Transverse colon (tissue), 4 donors: ENCODE measurements around the gene WBP1. TPM values are rescaled to one million over a fixed set of nuclear protein-coding genes. Genes with fewer than 3 reads are reported as not detected.

Experiments used
- DNase-seq: peaks from one replicate; pipeline ENCODE4 v3.0.0-alpha.2; 2019
- H3K27ac ChIP-seq, 4 donors: fragments of 200-600 bp; sonication (generic); 2 replicates each; pipeline ENCODE4 v1.5.1; 2016 to 2018; ENCODE audit warnings: inconsistent platforms in 4 of 4
- H3K27me3 ChIP-seq: fragments of 200-600 bp; sonication (generic); 2 replicates; pipeline ENCODE4 v1.5.1; 2017; ENCODE audit warnings: inconsistent platforms
- H3K36me3 ChIP-seq, 4 donors: fragments of 200-600 bp; sonication (generic); 2 replicates each; pipeline ENCODE4 v1.5.1; 2017 to 2019; ENCODE audit warnings: inconsistent platforms in 4 of 4
- H3K4me1 ChIP-seq, 4 donors: fragments of 200-600 bp; sonication (generic); 2 replicates each; pipeline ENCODE4 v1.5.1; 2017 to 2020; ENCODE audit warnings: inconsistent platforms in 4 of 4
- H3K4me3 ChIP-seq, 4 donors: fragments of 200-600 bp; sonication (generic); 1 replicate in 1 of 4; 2 replicates in 3 of 4; pipeline versions ENCODE4 v1.5.1 to v1.6.1; 2017 to 2019; ENCODE audit warnings: inconsistent platforms in 4 of 4
- H3K9me3 ChIP-seq, 2 donors: fragments of 200-600 bp; sonication (generic); 2 replicates each; pipeline ENCODE4 v1.5.1; 2017 to 2019; ENCODE audit warnings: inconsistent platforms in 2 of 2
- EP300 ChIP-seq: sonication (generic); formaldehyde crosslinking; IDR thresholded peaks from one replicate; pipeline ENCODE4 v1.6.1; 2017; ENCODE audit warnings: antibody characterized with exemption, low read depth
- POLR2A ChIP-seq: fragments of 450-650 bp; IDR thresholded peaks from one replicate; pipeline ENCODE4 v1.6.1; 2016; ENCODE audit warnings: antibody characterized with exemption, mild to moderate bottlenecking, moderate library complexity
- POLR2AphosphoS5 ChIP-seq, 3 donors: sonication (generic); formaldehyde crosslinking; IDR thresholded peaks; one replicate each; pipeline ENCODE4 v1.6.1; 2016; ENCODE audit warnings: antibody characterized with exemption in 3 of 3
- WGBS, 2 donors: methylation state at CpG; one replicate each; pipeline ENCODE4 v1.1.5; 2018; ENCODE audit warnings: low coverage in 1 of 2; 5-methylcytosine and 5-hydroxymethylcytosine counted together
- in situ Hi-C, 4 donors: fragments of 200-750 bp; cut with MboI; loops; one replicate each; pipeline versions ENCODE4 v1.15.0 to v1.15.1; 2017; ENCODE audit warnings: low sequenced_read_pairs in 3 of 4, low pct_ligation_motif_present in 1 of 4, low pct_unique_long_range_greater_than_20kb in 1 of 4
- intact Hi-C: fragments of 100-400 bp; cut with DNase I; formaldehyde crosslinking; loops from one replicate; pipeline ENCODE4 v1.15.1; 2023; ENCODE audit warnings: low total_unique reads
- total RNA-seq, 4 donors: library from RNA; depleted of rRNA; stranded (reverse); fragments of >200 nt; gene quantifications; one replicate each; pipeline ENCODE4 v1.1.0, GENCODE V29; 2016
- TF ChIP-seq, protein P1 (sequence below), 5 experiments: fragments of 200-600 bp in 3 of 5; fragments of 450-650 bp in 2 of 5; sonication (generic) in 3 of 5; IDR thresholded peaks; 1 replicate in 2 of 5; 2 replicates in 3 of 5; pipeline ENCODE4 v1.5.1; 2016 to 2017; ENCODE audit warnings: antibody characterized with exemption in 5 of 5, inconsistent platforms in 3 of 5, mild to moderate bottlenecking in 2 of 5, moderate library complexity in 1 of 5

Gene WBP1
- total RNA-seq, 4 donors from 2014 or later: 59.5 to 101 (median 62.7) TPM

- intact Hi-C loops: no loop called here
- no peak for TF ChIP-seq POLR2AphosphoS5 (IDR thresholded peaks at IDR 0.05)
- no peak for TF ChIP-seq POLR2A
- no peak for TF ChIP-seq EP300
- TF ChIP-seq, protein P1, sequence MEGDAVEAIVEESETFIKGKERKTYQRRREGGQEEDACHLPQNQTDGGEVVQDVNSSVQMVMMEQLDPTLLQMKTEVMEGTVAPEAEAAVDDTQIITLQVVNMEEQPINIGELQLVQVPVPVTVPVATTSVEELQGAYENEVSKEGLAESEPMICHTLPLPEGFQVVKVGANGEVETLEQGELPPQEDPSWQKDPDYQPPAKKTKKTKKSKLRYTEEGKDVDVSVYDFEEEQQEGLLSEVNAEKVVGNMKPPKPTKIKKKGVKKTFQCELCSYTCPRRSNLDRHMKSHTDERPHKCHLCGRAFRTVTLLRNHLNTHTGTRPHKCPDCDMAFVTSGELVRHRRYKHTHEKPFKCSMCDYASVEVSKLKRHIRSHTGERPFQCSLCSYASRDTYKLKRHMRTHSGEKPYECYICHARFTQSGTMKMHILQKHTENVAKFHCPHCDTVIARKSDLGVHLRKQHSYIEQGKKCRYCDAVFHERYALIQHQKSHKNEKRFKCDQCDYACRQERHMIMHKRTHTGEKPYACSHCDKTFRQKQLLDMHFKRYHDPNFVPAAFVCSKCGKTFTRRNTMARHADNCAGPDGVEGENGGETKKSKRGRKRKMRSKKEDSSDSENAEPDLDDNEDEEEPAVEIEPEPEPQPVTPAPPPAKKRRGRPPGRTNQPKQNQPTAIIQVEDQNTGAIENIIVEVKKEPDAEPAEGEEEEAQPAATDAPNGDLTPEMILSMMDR (IDR thresholded peaks at IDR 0.05): no peak
- Histone ChIP-seq H3K27me3 (peaks cover 9% of the 10 kb centered on the region), H3K36me3 (no peaks in the 10 kb centered on the region), H3K4me3 (no peak overlapping the region), H3K4me1 (peaks cover 4 to 33% (median 8%) of the 10 kb centered on the region in 4 donors), H3K9me3 (no peaks in the 10 kb centered on the region), H3K27ac (no peak overlapping the region)
- no peak for DNase-seq
- 33 to 46% methylated on average over 4 to 5 of the region's 5 CpGs for WGBS, 2 donors
- in situ Hi-C loops: no loop called here
Observed at GRCh38 chr2:74444498-74445318, 13.5 kb upstream of the WBP1 start.

DNA sequence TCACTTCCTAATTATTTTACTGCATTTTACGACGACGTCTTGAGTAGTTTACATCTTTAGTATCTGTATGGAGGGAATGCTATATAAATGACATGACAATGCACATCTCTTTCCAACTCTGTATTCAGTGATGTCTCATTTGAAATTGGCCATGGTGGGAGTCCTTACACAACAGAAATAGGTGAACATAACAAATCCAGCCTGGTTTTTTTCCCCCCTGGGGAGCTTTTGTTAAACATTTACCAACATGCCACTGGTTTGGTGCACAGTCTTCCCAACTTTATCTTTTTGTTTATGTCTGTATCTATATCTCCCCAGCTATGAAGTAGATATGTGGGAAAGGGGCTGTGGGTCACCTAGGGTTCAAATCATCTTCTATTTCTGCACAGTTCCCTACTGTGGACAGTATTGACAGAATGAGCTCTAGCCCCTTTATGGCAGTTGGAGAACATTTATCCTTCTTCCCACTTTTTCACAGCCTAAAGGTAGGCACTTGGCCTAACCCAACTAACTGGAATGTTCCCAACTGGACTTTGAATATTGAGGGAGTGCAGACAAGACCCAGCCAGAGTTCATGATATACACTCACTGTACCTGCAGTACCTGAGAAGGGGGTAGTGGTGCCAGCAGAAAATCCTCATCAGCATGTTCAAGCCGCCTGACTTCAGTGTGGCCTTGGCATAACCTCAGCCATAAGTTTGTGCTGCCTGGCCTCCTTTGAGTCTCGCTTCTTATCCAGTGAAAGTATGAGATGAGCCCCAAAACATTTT lies 10.8 kb upstream of the WBP1 start:
- TF ChIP-seq EP300: no peak
- no peak for TF ChIP-seq POLR2A
- TF ChIP-seq, protein P1 (IDR thresholded peaks at IDR 0.05): no peak
- TF ChIP-seq POLR2AphosphoS5 (IDR thresholded peaks at IDR 0.05): no peak
- no peaks in the 10 kb centered on the region for H3K36me3 ChIP-seq
- WGBS, 2 donors: 59 to 74% methylated on average over 5 of the region's 5 CpGs
- H3K4me1 ChIP-seq: peaks cover 0 to 12% (median 2%) of the 10 kb centered on the region in 4 donors
- H3K4me3 ChIP-seq: no peak overlapping the region
- H3K27ac ChIP-seq: no peak overlapping the region
- in situ Hi-C loops: no loop called here
- H3K9me3 ChIP-seq: no peaks in the 10 kb centered on the region
- intact Hi-C loops: no loop called here
- DNase-seq: no peak
- peaks cover 3% of the 10 kb centered on the region for H3K27me3 ChIP-seq

- H3K36me3 ChIP-seq: no peaks in the 10 kb centered on the region
- no peak overlapping the region for H3K4me3 ChIP-seq
- no peak for DNase-seq
- no peak for TF ChIP-seq POLR2A
- TF ChIP-seq POLR2AphosphoS5 (IDR thresholded peaks at IDR 0.05): no peak
- TF ChIP-seq, protein P1 (IDR thresholded peaks at IDR 0.05): no peak
- H3K27ac ChIP-seq: no peak overlapping the region
- intact Hi-C loops (no loop called here), in situ Hi-C loops (no loop called here)
- peaks cover 0 to 5% (median 0%) of the 10 kb centered on the region in 4 donors for H3K4me1 ChIP-seq
- WGBS, 2 donors: 80% methylated on average over 2 of the region's 2 CpGs; no CpG with 5 or more reads in 1 of the 2 donors
- H3K9me3 ChIP-seq: no peaks in the 10 kb centered on the region
- no peaks in the 10 kb centered on the region for H3K27me3 ChIP-seq
Observed at GRCh38 chr2:74448771-74449170, 9.5 kb upstream of the WBP1 start.

DNA sequence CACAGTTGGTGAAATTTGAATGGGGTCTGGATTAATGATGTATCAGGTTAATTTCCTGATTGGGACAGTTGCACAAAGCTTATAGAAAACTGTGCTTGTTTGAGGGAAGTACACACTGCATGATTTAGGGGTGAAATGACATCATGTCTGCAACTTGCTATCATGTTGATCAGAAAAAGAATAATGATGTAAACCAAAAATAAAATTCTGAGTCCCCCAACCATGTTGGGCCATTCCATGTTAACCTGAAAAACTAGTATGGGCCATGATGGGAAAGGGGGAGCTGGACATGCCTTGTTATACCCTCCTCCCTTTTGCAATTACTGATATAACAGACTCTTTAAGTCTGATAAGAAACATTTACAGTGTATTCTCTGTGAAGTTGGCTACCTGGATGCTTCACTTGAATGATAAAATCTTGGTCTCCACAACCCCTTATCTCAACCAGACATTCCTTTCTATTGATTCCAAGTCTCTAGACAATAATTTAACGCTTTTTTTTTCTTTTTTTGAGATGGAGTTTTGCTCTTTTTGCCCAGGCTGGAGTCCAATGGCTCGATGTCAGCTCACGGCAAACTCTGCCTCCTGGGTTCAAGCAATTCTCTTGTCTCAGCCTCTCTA lies 7.6 kb upstream of the WBP1 start:
- no peak overlapping the region for H3K27ac ChIP-seq

More for the DNA sequence above, 7.6 kb upstream of the WBP1 start:
- Histone ChIP-seq H3K4me3 (no peak overlapping the region), H3K36me3 (no peaks in the 10 kb centered on the region), H3K4me1 (peaks cover 3 to 6% (median 5%) of the 10 kb centered on the region in 4 donors), H3K9me3 (no peaks in the 10 kb centered on the region), H3K27me3 (no peaks in the 10 kb centered on the region)
- intact Hi-C loops (no loop called here), in situ Hi-C loops (no loop called here)
- WGBS, 2 donors: 81 to 87% methylated on average over 3 of the region's 3 CpGs
- no peak for DNase-seq
- no peak for TF ChIP-seq EP300
- TF ChIP-seq, protein P1 (IDR thresholded peaks at IDR 0.05): no peak
- TF ChIP-seq POLR2A: no peak
- TF ChIP-seq POLR2AphosphoS5 (IDR thresholded peaks at IDR 0.05): no peak
